ENCODE results near the gene TEX13D.

TEX13D gene

DNA sequence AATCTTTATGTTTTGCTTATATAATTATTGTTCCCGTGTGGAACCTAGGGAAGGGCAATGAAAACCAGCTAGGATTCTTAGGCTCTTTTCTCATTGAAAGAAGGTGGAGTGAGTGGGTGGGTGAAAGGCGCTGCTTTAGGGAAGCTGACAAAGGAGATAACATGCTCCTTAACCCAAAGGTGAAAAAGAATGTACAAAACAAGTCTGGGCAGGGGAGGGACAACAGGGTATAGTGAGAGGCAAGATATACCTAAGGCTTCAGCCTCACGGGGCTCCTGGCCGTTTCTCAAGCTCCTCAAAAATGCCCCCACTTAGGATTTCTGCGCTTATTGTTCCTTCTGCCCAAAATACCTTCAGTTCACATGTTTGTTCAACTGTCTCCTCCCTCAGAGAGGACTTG lies 15.7 kb downstream of the TEX13D start:
- DNase-seq (ENCODE audit: low spot score) = no peak
- TF ChIP-seq, protein P1, sequence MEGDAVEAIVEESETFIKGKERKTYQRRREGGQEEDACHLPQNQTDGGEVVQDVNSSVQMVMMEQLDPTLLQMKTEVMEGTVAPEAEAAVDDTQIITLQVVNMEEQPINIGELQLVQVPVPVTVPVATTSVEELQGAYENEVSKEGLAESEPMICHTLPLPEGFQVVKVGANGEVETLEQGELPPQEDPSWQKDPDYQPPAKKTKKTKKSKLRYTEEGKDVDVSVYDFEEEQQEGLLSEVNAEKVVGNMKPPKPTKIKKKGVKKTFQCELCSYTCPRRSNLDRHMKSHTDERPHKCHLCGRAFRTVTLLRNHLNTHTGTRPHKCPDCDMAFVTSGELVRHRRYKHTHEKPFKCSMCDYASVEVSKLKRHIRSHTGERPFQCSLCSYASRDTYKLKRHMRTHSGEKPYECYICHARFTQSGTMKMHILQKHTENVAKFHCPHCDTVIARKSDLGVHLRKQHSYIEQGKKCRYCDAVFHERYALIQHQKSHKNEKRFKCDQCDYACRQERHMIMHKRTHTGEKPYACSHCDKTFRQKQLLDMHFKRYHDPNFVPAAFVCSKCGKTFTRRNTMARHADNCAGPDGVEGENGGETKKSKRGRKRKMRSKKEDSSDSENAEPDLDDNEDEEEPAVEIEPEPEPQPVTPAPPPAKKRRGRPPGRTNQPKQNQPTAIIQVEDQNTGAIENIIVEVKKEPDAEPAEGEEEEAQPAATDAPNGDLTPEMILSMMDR (conservative IDR thresholded peaks at IDR 0.05; ENCODE audit: low read depth) = no peak
- ChIA-PET CTCF (no interaction called here), POLR2A (ENCODE audit: low non-redundant PET) (no interaction called here)
- H3K27ac ChIP-seq = no peak overlapping the region

- no peak overlapping the region for H3K27ac ChIP-seq
- TF ChIP-seq, protein P1 (conservative IDR thresholded peaks at IDR 0.05; ENCODE audit: low read depth) = no peak
- no peak for DNase-seq (ENCODE audit: low spot score)
- ChIA-PET CTCF (no interaction called here), POLR2A (ENCODE audit: low non-redundant PET) (no interaction called here)
These were observed 16.5 kb downstream of the TEX13D start for GRCh38 chrX:124348885-124349453.

- DNase-seq (ENCODE audit: low spot score) = no peak
- TF ChIP-seq, protein P1 (conservative IDR thresholded peaks at IDR 0.05; ENCODE audit: low read depth) = no peak
- no peak overlapping the region for H3K27ac ChIP-seq
- POLR2A ChIA-PET (ENCODE audit: low non-redundant PET) = no interaction called here
- CTCF ChIA-PET = no interaction called here
These were observed 22.2 kb downstream of the TEX13D start for GRCh38 chrX:124354648-124355047.

GRCh38 chrX:124358800-124359383 lies 26.4 kb downstream of the TEX13D start:
- no peak overlapping the region for H3K27ac ChIP-seq
- ChIA-PET CTCF (no interaction called here), POLR2A (ENCODE audit: low non-redundant PET) (no interaction called here)
- TF ChIP-seq, protein P1 (conservative IDR thresholded peaks at IDR 0.05; ENCODE audit: low read depth) = no peak
- no peak for DNase-seq (ENCODE audit: low spot score)

DNA sequence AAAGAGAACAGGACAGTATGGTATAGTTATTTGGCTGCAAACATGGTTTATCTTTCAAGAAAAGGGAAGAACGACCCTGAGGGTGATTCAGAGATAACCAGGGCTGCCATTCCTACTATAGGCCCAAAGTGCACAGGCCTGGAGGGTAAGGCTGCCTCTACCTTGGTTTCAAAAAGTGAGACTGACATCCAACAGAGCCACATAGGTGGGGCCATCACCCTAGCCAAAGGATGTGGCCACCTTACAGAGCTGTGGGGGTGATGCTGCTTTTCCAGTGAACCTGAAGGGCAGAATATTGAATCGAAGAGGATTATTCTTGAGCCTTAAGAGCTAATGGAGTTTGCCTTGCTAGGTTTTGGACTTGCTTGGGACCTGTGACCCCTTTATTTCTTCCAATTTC lies 29.6 kb downstream of the TEX13D start:
- no peak for DNase-seq (ENCODE audit: low spot score)
- TF ChIP-seq, protein P1 (conservative IDR thresholded peaks at IDR 0.05; ENCODE audit: low read depth) = no peak
- ChIA-PET CTCF (no interaction called here), POLR2A (ENCODE audit: low non-redundant PET) (no interaction called here)
- H3K27ac ChIP-seq = no peak overlapping the region

DNA sequence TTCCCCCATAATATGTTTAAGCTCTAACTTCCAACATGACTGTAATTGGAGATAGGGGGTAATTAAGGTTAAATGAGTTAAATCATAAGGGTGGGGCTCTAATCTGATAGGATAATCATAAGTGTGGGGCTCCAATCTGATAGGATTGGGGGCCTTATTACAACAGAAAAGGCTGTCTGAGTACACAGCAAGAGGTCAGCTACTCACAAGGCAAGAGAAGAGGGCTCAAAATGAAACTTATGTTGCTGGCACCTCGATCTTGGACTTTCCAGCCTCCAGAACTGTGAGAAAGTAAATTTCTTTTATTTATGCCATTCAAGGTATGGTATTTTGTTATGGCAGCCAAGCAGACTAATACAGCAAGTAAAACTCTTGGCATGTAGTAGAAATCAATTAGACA lies 30.3 kb downstream of the TEX13D start:
- TF ChIP-seq, protein P1 (conservative IDR thresholded peaks at IDR 0.05; ENCODE audit: low read depth) = no peak
- H3K27ac ChIP-seq = no peak overlapping the region
- ChIA-PET POLR2A (ENCODE audit: low non-redundant PET) (no interaction called here), CTCF (interaction anchor here (0.7 kb wide), 1 partner anchor 1194 kb away, joined by 3 read pairs; no protein-coding TSS in a partner anchor)
- DNase-seq (ENCODE audit: low spot score) = no peak
